GM21447 (cell line): Measurements from ENCODE around the gene ACTR2.
"Not testable (repeated sequence)": the region's sequence is repeated elsewhere in the genome, so short reads cannot be mapped to it uniquely, and the experiment has no call there.

Experiments
- ATAC-seq: cut with Tn5 transposase; IDR thresholded peaks from one replicate; pipeline ENCODE4 v1.9.1; 2021; ENCODE audit not compliant: unreplicated experiment

Gene ACTR2

DNA sequence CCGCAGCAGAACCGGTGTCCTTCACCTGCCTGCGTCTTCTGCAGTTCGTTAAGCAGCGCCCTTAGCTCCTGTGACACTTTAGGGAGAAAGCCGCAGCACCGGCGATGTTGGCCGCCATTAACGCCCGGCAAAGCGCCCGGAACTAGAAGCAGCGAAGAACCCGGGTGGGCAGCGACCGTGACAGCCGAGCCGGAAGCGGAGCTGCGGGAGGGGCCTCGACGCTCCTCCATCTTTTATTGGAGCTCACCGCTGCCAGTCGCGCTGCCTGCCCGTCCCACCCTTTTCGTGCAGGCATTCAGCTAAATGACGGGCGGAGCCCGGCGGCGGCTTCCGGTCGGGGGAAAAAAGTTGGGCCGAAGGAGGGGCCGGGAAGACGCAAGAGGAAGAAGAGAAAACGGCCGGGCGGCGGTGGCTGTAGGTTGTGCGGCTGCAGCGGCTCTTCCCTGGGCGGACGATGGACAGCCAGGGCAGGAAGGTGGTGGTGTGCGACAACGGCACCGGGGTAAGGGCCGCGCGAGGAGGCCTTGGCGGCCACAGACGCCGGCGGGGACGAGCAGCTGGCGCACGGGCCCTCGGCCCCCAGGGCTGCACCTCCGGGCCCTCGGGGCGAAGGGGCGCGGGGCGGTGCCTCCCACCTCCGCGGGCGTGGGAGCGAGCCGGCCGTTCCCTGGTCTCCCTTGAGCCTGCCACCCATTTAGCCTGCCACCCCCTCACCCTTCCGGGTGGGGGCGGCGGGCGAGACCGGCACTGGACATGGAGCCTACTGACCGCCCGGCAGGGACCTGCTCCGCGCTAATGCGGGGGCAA lies at the start of gene ACTR2:
Gene ACTR2 (plus strand): TSS at position 376 of the 807 bp plus-strand sequence. CDS start 79 bp downstream, at position 455.
- peak; percentile 86 for ATAC-seq

DNA sequence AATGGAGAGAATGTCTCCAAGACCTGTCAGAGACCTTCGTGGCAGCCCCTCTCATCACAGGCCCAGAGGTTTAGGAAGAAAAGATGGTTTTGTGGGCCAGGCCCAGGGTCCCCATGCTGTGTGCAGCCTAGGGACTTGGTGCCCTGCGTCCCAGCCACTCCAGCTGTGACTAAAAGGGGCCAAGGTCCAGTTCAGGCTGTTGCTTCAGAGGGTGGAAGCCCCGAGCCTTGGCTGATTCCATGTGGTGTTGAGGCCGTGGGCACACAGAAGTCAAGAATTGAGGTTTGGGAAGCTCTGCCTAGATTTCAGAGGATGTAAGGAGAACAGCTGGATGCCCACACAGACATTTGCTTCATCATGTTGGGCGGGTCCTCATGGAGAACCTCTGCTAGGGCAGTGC lies 45.1 kb upstream of the ACTR2 start:
- no peak for ATAC-seq

DNA sequence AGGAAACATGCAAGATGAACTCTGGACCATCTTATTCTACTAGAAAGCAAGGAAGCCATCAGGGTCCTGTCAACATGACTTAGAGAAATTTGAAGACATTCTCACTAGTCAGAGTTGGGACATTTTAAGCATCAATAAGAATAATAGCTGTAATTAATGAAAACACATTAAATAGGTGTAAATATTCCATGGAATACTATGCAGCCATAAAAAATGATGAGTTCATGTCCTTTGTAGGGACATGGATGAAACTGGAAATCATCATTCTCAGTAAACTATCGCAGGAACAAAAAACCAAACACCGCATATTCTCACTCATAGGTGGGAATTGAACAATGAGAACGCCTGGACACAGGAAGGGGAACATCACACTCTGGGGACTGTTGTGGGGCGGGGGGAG lies 44.2 kb upstream of the ACTR2 start:
- ATAC-seq = not testable (repeated sequence)

DNA sequence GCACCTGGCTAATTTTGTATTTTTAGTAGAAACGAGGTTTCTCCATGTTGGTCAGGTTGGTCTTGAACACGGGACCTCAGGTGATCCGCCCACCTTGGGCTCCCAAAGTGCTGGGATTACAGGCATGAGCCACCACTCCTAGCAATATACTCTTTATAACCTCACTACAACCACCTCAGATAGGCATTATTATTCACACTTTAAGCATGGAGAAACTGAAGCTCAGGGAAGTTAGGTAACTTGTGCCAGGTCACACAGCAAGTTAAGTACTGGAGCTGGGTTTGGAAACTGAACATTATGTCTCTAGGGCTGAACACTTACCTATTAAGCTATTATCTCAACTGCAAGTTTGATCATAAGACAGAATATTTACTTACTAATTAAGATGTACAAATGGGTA lies 42.6 kb upstream of the ACTR2 start:
- no peak for ATAC-seq

DNA sequence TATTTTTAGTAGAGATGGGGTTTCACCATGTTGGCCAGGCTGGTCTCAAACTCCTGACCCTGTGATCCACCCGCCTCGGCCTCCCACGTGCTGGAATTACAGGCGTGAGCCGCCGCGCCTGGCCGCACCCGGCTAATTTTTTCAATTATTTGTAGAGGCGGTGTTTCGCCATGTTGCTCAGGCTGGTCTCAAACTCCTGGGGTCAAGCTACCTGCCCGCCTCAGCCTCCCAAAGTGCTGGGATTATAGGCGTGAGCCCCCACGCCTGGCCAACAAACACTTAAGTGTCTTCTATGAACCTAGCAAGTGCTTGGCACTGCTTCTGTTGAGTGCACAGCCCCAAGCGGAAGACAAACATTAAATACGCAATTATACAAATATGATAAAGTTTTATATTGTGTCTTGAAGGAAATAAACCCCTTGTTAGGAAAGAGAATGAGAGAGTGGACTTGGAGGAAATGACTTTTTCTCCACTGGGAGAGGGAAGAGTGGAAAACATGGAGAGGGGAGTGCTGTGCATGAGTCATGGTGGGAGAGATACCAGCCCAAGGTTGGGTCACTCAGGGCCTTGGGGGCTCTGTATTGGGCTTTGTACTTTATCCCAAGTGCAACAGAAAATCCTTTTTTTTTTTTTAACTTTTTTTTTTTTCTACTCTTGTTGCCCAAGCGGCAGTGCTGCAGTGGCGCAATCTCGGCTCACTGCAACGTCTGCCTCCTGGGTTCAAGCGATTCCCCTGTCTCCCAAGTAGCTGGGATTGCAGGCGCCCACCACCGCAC lies 41.4 kb upstream of the ACTR2 start:
- no peak for ATAC-seq

DNA sequence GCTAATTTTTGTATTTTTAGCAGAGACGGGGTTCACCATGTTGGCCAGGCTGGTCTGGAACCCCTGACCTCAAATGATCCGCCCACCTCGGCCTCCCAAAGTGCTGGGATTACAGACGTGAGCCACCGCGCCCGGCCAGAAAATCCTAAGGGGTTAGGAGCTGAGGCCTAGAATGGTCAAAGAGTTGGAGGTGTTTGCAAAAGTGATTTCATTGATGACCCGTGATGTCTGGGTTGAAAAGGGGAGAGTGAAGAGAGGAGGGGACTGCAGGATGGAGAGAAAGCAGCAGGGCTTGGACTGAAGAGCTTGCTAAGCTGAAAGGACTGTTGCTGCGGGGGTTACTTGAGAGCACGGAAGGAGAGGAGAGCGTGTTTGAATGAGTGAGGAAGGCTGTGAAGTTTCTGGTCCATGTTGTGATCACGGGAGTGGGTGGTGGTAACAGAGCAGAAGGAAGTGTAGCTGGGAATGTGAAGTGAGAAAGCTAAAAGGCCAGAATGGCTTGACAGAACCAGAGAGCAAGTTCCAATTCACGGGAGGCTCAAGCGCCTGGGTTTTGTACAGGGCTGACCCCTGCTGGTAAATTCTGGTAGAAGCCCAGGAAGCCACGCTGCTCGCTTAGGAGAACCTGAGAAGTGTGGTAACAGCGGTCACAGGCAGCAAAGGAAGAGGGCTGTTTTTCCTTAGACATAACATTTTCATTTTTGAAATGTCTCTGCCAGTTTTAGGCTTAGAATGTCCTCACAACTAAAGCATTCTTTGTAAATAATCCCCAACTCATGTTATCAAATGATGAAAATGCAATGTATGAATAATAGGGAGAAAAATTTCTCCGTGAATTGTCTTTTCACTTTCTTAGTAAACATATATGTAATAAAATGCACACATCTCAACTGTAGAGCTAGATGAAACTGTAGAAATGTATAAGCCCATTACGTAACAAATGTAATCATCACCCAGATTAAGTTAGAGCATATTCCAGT lies 40.5 kb upstream of the ACTR2 start:
- ATAC-seq = peak; percentile 74

DNA sequence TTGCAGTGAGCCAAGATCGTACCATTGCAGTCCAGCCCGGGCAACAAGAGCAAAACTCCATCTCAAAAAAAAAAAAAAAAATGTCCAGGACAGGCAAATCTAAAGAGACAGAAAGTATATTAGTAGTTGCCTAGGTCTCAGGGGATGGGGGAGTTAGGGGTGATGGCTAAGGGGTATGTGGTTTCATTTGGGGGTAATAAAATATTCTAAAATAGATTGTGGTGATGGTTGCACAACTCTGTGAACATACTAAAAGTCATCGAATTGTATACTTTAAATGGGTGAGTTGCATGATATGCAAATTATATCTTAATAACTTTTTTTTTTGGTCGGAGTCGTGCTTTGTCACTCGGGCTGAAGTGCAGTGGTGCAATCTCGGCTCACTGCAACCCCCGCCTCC lies 34.2 kb upstream of the ACTR2 start:
- ATAC-seq = no peak

DNA sequence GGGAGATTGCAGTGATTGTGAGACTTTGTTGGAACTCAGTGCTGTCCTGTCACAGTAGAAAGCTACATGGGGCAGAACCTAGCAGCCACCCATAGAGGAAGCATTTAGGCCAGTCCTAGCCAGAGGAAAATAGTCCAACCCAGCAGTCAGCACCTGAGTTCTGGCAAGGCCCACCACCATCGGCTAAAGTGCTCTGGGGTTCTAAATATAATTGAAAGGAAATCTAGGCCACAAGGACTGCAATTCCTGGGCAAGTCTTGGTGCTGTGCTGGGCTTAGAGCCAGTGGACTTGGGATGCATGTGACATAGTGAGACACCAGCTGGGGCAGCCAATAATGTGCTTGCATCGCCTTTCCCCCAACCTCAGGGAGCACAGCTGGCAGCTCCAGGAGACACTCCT lies 28.9 kb upstream of the ACTR2 start:
- no peak for ATAC-seq

DNA sequence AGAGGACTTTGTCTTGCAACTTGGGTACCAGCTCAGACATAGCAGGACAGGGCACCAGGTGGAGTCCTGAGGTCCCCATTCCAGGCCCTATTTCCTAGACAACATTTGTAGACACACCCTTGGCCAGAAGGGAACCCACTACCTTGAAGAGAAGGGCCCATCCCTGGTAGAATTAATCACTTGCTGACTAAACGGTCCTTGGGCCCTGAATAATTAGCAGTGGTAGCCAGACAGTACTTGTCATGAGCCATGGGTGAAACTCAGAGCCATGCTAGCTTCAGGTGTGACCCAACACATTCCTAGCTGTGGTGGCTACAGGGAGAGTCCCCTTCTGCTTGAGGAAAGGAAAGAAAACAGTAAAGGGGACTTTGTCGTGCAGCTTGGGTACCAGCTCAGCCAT lies 28.5 kb upstream of the ACTR2 start:
- no peak for ATAC-seq

DNA sequence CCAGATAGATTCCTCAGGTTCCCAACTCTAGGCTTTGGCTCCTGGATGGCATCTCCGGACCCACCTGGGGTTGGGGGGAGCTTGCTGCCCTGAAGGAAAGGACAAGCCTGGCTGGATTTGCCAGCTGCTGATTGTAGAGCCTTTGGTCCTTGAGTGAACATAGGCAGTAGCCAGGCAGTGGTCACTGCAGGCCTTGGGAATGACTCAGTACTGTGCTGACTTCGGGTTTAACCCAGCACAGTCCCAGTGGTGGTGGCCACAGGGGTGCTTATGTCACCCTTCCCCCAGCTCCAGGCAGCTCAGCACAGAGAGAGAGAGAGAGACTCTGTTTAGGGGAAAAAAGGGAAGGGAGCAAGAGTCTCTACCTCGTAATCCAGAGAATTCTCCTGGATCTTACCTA lies 27.7 kb upstream of the ACTR2 start:
- ATAC-seq = no peak

DNA sequence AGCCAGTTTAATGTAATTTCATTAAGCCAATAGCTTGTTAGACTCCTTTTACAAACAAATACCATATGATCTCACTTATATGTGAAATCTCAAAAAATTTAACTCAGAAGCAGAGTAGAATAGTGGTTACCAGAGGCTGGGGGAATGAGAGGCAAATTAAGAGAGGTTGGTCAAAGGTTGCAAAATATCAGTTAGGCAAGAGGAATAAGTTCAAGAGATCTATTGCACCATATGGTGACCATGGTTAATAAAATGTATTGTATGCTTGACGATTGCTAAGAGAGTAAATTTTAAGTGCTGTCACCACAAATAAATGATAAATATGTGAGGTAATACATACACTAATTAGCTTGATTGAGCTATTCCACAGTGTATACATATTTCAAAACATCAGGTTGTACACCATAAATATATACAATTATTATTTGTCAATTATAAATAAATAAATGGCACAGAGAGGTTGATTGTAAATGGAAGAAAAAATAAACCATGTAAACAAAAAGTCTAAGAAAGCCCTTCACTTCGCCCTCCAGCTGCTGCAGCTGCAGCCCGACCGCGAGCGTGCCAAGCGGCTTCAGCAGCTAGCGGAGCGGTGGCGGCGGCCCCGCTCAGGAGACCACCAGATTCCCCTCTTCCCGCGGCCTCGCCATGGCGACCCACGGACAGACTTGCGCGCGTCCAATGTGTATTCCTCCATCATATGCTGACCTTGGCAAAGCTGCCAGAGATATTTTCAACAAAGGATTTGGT lies 23.0 kb upstream of the ACTR2 start:
- no peak for ATAC-seq

DNA sequence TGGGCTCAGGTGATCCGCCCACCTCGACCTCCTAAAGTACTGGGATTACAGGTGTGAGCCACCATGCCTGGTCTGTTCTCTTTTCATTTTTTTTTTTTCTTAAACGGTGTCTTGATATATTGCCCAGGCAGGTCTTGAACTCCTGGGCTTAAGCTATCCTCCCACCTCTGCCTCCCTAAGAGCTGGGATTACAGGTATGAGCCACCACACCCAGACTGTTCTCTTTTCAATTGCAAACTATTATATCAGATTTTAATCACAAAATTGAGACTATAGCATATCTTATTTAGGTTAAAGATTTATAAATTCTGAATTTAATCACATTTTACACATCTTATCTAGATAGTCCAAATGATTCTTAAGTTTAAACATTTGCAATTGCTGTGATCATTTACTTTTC lies 15.5 kb upstream of the ACTR2 start:
- ATAC-seq = no peak

DNA sequence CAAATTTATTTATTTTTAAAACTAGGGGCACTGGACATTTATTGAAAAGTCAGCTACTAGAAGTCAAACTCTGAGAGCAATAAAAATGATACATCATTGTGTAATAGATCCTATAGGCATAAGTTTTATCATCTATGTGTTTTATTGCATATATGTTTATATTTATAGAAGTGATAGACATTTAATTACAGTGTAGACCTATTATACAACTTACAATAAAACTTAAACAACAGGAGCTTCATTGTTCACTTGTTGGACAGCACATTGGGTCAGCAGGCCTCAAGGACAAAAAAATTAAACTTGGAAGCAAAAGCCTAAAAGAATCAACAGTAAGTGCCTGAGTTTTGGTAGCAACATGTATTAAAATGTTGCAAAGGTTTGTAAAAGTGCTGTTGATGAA lies 15.0 kb upstream of the ACTR2 start:
- no peak for ATAC-seq

DNA sequence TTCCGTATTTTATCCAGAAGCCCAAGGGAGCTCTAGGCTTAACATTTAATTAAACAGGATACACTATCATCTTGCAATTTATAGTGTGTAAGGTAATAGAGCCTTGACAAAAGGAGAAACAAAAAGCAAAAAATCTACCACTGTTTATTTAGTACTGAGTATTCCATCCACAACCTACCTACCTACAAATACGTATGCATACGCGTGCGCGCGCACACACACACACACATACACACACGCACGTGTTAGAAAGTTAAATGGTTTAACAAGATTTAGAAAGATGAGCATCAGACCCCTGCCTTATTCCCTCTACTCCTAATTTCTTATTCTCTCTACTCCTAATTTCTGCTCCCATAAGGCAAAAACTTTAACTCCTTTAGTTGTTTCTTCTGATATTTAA lies 14.6 kb upstream of the ACTR2 start:
- ATAC-seq = no peak

DNA sequence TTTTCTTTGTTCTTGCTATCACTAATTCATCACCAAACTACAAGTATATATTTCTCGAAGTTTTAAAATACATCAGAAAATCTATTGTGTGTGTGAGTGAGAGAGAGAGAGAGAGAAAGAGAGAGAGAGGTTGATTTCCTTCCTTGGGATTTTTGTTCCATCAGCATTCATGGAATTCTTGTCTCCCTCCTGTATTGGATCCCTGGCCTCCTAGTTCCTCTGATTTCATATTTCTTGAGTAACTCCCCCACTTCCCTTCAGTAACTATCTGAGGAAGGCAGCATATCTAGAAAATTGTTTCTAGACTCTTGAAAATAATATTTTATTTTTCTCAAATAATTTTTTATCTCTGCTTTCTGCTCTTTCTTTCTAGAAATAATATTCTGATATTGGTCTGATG lies 13.3 kb upstream of the ACTR2 start:
- no peak for ATAC-seq

DNA sequence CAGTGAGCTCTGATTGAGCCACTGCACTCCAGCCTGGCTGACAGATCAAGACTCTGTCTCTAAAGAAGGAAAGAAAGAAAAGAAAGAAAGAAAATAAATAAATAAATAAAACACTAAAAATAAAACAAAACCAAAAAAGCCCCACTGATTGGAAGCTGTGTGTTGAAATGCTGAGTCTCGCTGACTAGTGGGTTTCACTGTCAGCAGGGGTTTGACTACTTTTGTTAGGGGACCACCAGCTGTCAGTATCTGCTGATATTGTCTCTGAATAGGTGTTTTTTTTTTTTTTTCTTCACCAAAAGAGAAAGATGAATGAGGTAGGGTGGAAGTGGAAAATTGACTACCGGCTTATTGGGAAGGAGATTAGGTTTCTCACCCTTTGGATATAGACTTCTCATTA lies 12.8 kb upstream of the ACTR2 start:
- ATAC-seq = no peak

DNA sequence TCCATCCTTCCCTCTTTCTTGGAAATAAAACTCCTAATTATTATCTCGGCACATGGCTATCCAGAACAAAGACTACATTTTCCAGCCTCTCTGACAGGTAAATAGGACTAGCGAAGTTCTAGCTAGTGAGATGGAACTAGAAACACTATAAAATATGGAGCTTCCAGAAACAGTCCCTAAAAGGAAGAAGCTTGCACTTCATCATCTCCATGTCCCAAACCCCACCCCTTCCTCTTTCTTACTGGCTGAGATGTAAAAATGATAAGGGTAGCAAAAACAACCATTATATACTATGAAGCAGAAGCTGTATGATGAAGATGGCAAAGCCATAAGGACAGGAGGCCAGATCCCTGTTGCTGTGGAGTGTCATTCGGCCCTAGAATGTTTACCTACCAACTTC lies 11.7 kb upstream of the ACTR2 start:
- ATAC-seq = no peak

DNA sequence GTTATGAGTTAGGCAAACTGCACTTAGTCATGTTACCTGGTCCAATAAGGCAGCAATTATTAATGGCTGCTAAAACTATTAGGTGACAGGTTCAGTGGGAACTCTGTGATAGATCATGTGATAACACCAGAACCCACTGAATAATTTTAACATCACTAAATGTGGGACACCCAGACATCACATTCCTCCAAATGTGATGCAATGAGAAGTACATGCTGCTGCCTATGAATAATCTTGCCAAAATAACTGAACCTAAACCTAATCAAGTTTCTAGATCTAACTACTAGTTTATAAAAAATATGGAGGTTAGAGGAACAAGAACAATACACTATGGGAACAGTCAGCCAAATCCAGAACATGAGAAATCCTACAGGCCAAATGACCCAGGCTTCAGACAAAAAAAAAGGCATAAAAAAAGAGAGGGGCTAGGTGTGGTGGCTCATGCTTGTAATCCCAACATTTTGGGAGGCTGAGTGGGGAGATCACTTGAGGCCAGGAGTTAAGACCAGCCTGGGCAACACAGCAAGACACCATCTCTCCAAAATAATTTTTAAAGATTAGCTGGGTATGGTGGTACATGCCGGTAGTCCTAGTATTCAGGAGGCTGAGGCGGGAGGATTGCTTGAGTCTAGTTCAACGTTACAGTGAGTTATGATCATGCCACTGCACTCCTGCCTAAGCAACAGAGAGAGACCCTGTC lies 7.0 kb upstream of the ACTR2 start:
- ATAC-seq = no peak

DNA sequence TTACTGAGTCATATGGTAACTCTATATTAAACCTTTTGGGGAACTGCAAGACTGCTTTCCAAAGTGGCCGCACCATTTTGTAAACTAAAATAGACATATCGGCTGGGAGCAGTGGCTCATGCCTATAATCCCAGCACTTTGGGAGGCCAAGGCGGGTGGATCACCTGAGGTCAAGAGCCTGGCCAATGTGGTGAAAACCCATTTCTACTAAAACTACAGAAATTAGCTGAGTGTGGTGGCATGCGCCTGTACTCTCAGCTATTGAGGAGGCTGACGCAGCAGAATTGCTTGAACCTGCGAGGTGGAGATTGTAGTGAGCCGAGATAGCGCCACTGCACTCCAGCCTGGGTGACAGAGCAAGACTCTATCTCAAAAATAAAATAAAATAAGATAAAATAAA lies 6.4 kb upstream of the ACTR2 start:
- ATAC-seq = not testable (repeated sequence)

DNA sequence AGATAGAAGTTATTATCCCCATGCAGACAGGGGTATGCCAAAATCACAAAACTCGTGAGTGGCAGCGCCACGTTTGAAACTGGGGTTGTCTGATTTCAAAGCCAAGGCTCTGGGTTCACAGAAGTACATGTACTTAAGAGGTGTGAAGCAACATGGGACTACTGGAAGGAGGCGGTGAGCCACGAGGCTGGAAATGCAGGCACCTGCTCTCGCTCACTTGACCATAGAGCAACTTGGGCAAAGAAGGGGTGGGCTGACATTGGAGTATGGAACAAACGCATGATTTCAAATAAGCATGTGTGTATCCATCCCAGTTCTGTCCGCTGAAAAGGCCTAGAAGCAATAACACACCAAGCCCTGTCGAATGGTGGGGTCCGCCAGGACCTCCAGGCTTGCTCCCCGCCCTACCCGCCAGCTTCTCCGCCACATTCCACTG lies 593 bp upstream of the ACTR2 start:
- ATAC-seq = peak; percentile 9
